Pancreas (tissue), 10 donors: ENCODE data around the gene B3GNT4. TPM values are rescaled to one million over a fixed set of nuclear protein-coding genes. Genes with fewer than 3 reads are reported as not detected.

ENCODE experiments used
- ATAC-seq, 4 donors: fragments of 200-7000 bp; cut with Tn5 transposase; one replicate each; pipeline versions ENCODE4 v1.8.0 to v1.9.1; 2020; ENCODE audit warnings: mild to moderate bottlenecking in 4 of 4, moderate library complexity in 4 of 4
- DNase-seq, 6 donors: peaks; one replicate each; pipeline ENCODE4 v3.0.0-alpha.2; 2020
- FAIRE-seq: peaks from 2 replicates; lab custom pipeline; 2012; peaks lifted over from hg19 to GRCh38; lab: Jason Lieb, UNC
- H3K27ac ChIP-seq, 4 donors: fragments of 200-600 bp; sonication (generic); 1 replicate in 3 of 4; 2 replicates in 1 of 4; pipeline versions ENCODE4 v1.5.0 to v1.8.0; 2020
- H3K27me3 ChIP-seq, 4 donors: fragments of 200-600 bp; one replicate each; pipeline ENCODE4 v1.8.0; 2021
- H3K36me3 ChIP-seq, 3 donors: fragments of 200-600 bp; sonication (generic) in 1 of 3; one replicate each; pipeline versions ENCODE4 v1.5.0 to v1.8.0; 2020 to 2021
- H3K4me1 ChIP-seq, 3 donors: fragments of 200-600 bp; one replicate each; pipeline ENCODE4 v1.8.0; 2021
- H3K4me3 ChIP-seq, 4 donors: fragments of 200-600 bp; sonication (generic) in 2 of 4; one replicate each; pipeline versions ENCODE4 v1.5.0 to v1.8.0; 2020 to 2021
- H3K9me3 ChIP-seq, 4 donors: fragments of 200-600 bp; one replicate each; pipeline ENCODE4 v1.8.0; 2021
- CTCF ChIP-seq, 4 donors: fragments of 200-600 bp; sonication (generic) in 3 of 4; IDR thresholded peaks; one replicate each; pipeline versions ENCODE4 v1.5.0 to v1.8.0; 2021; ENCODE audit warnings: antibody characterized with exemption in 4 of 4
- WGBS, 2 donors: extraction: QIAGEN DNeasy Blood & Tissue Kit; methylation state at CpG; one replicate each; pipeline ENCODE4 v1.1.7; 2013; 5-methylcytosine and 5-hydroxymethylcytosine counted together
- intact Hi-C, 3 donors: fragments of 100-400 bp; cut with DNase I; formaldehyde crosslinking; loops; one replicate each; pipeline versions ENCODE4 v1.11.1 to v1.14.2; 2022
- polyA plus RNA-seq, 2 donors: library from polyadenylated mRNA; stranded (reverse); fragments of 200-250 nt; gene quantifications; one replicate each; pipeline ENCODE4 v1.2.3, GENCODE V29; 2013
- total RNA-seq, 6 donors: library from RNA; stranded (reverse); fragmentation: NEBNext Ultra II Directional in 4 of 6; extraction: Animal tissue kit (Norgen Biotek cat#: 25700) in 4 of 6; gene quantifications; one replicate each; pipeline versions ENCODE4 v1.2.1 to v1.2.4, GENCODE V29; 2021 to 2023
- donor health status: healthy with polysubstance abuse.
- donor health status: DM: no; HTN: no; CAD: no; lungs with moderate emphysema.
- donor health status: DM: no; HTN: no; CAD: no.
- donor health status: control.
- donor health status: control.
- donor health status: Bipolar disorder and iron deficiency.
- donor health status: DM: yes; HTN: yes; CAD: no.
- donor health status: DM: no; HTN: no; CAD: no.
- donor health status: DM: no; HTN: no; CAD: no.
- donor health status: DM: yes; HTN: yes; CAD: no.

B3GNT4 gene
- total and polyA plus RNA-seq, 8 donors = 0.06 to 0.61 (median 0.22) TPM; not detected in 2

GRCh38 chr12:122182887-122183587 is 20.5 kb upstream of the B3GNT4 start, which contains the start of gene LRRC43:
Gene LRRC43 (plus strand): TSS chr12:122183123. CDS start chr12:122183145, 22 bp downstream.
- FAIRE-seq (no peak), DNase-seq (peak; percentile 25 to 79 (median 49)), ATAC-seq (peak; percentile 87 to 97 (median 90))
- Histone ChIP-seq H3K9me3 (no peaks in the 10 kb centered on the region), H3K27ac (no peak within 1 kb of the TSS), H3K4me3 (peak within 1 kb of the TSS; percentile 18 to 51 (median 34)), H3K27me3 (no peaks in the 10 kb centered on the region), H3K36me3 (no peaks in the 10 kb centered on the region), H3K4me1 (peaks cover 0 to 4% (median 0%) of the 10 kb centered on the region in 3 donors)
- 5 to 8% methylated on average over 45 to 63 of the region's 63 CpGs for WGBS, 2 donors
- intact Hi-C loops = loop anchor here in 1 of 3 donors (10.0 kb wide), 1 partner anchor 128 kb away; no protein-coding TSS in a partner anchor
- no peak for TF ChIP-seq CTCF (IDR thresholded peaks at IDR 0.05)

GRCh38 chr12:122183588-122183940 is 19.9 kb upstream of the B3GNT4 start:
- Histone ChIP-seq H3K27ac (no peak overlapping the region), H3K4me3 (peak overlapping the region in 3 of 4 donors; percentile 18 to 51 (median 49)), H3K27me3 (no peaks in the 10 kb centered on the region), H3K4me1 (peaks cover 0 to 4% (median 0%) of the 10 kb centered on the region in 3 donors), H3K36me3 (no peaks in the 10 kb centered on the region), H3K9me3 (no peaks in the 10 kb centered on the region)
- 80 to 88% methylated on average over 10 of the region's 10 CpGs for WGBS, 2 donors
- FAIRE-seq = no peak
- TF ChIP-seq CTCF (IDR thresholded peaks at IDR 0.05) = no peak
- peak in 2 of 4 donors; percentile 20 to 25 for ATAC-seq
- intact Hi-C loops = loop anchor here in 1 of 3 donors (10.0 kb wide), 1 partner anchor 129 kb away; no protein-coding TSS in a partner anchor
- DNase-seq = no peak

DNA sequence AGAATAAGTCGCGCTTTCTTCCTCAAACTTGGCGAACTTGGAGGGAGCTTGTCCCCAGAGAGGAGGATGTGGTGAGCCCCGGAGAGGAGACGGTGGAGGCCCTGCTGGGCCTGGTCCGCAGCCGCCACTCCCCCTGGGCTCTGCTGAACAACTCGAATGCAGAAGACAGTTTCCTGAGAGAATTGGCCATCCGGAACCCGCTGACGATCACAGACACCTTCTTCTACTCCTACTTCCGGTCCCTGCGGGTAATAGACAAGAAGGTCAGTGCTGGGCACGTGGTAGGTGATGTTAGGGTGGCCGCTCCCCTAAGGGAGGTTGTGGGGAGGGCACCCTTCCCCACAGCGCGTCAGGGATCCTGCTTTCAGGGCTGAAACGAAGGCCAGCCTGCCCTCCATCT is 19.0 kb upstream of the B3GNT4 start:
- 90 to 92% methylated on average over 18 of the region's 18 CpGs for WGBS, 2 donors
- H3K4me3 ChIP-seq = no peak overlapping the region
- intact Hi-C loops = loop anchor here in 1 of 3 donors (10.0 kb wide), 1 partner anchor 130 kb away; no protein-coding TSS in a partner anchor
- H3K27me3 ChIP-seq = no peaks in the 10 kb centered on the region
- peaks cover 0 to 4% (median 0%) of the 10 kb centered on the region in 3 donors for H3K4me1 ChIP-seq
- no peaks in the 10 kb centered on the region for H3K36me3 ChIP-seq
- no peaks in the 10 kb centered on the region for H3K9me3 ChIP-seq
- DNase-seq (no peak), FAIRE-seq (no peak), ATAC-seq (no peak)
- no peak overlapping the region for H3K27ac ChIP-seq
- no peak for TF ChIP-seq CTCF (IDR thresholded peaks at IDR 0.05)

DNA sequence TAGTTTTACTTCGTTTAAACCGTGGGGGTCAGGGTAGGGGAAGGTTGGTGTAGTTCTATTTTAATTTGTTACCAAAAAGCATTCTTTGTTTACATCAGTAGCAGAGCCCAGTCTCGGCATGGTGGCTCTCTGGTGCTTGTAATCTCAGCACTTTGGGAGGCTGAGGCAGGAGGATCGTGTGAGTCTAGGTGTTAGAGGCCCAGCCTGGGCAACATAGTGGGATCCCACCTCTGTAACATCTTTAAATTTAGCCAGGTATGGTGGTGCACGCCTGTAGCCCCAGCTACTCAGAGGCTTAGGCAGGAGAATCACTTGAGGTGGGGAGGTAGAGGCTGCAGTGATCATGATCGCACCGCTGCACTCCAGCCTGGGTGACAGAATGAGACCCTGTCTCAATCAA is 18.4 kb upstream of the B3GNT4 start:
- H3K27ac ChIP-seq = no peak overlapping the region
- FAIRE-seq = no peak
- H3K4me1 ChIP-seq = peaks cover 0 to 4% (median 0%) of the 10 kb centered on the region in 3 donors
- no peak for DNase-seq
- no peaks in the 10 kb centered on the region for H3K27me3 ChIP-seq
- no peaks in the 10 kb centered on the region for H3K9me3 ChIP-seq
- TF ChIP-seq CTCF (IDR thresholded peaks at IDR 0.05) = no peak
- no peak for ATAC-seq
- H3K36me3 ChIP-seq = no peaks in the 10 kb centered on the region
- intact Hi-C loops = loop anchor here in 1 of 3 donors (10.0 kb wide), 1 partner anchor 130 kb away; no protein-coding TSS in a partner anchor
- WGBS, 2 donors = 86 to 87% methylated on average over 7 of the region's 7 CpGs
- H3K4me3 ChIP-seq = no peak overlapping the region
